ENCODE results near the gene ADNP.

ADNP gene

DNA sequence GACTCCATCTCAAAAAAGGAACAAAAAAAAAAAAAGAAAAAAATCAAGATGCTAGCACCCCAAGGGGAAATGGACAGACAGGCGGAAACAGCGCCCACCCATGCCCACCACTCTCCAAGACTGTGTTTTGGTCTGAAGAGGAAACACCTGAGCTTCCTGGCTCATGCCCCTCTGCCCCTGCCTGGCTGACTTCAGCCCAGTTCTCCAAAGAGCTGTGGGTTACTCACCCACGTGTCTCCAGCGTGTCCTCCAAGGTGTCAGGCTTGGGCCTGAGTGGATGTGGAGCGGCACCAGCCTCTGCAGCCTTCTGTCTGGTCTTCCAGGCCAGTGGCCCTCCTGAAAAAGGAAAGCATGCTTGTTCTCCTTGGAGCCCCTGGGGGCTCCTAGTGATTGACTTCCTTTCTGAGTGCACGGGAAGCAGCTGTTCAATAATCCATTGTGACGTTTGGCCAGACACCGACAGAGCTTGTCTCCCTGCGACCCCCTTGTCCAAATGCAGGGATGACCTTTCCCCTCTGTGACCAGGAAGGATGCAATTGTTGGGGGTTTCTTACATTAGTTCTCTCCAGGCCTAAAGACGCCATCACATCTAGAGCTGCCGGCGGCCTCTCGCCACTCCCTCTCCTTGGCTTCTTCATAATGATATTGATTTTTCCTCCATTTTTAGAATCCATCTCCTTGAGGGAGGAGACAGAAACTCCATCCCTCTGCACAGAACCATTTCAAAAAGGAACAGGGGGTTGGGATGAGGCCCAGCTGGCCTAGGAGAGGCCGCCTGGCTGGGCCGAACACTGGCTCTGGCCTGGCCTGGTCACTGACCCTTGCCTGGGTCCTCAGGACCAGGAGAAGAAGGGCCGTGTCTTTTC lies 58.4 kb downstream of the ADNP start:
- DNase-seq (ENCODE audit: low read depth), result no peak

GRCh38 chr20:50870561-50871161 lies 60.6 kb downstream of the ADNP start:
- DNase-seq (ENCODE audit: low read depth), result peak; percentile 61

GRCh38 chr20:50868509-50869495 lies 62.4 kb downstream of the ADNP start:
- DNase-seq (ENCODE audit: low read depth), result no peak

- DNase-seq (ENCODE audit: low read depth), result no peak
These were observed 63.4 kb downstream of the ADNP start for GRCh38 chr20:50867805-50868204.

GRCh38 chr20:50866831-50867230 lies 64.4 kb downstream of the ADNP start:
- no peak for DNase-seq (ENCODE audit: low read depth)

- no peak for DNase-seq (ENCODE audit: low read depth)
These were observed 65.1 kb downstream of the ADNP start for GRCh38 chr20:50866036-50866685.

DNA sequence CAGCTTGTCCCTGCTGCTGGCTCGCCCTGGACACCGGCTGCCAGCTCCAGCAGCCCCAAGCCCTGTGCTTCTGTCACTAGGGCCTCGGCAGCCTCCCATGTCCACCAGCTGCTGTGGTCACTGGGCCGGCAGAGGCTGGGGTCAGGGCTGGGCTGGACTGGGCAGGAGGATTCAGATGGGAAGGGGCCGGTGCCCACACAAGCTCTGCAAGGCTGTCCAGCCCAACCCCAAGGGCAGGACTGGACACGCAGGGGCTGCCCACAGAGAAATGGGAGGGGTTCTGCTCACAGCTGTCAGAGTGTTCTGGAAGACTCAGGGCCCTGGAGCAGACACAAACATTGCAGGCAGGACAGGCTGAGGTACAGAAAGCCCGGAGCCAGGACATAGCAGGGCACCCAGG lies 65.6 kb downstream of the ADNP start:
- DNase-seq (ENCODE audit: low read depth), result no peak

GRCh38 chr20:50865114-50865513 lies 66.1 kb downstream of the ADNP start:
- DNase-seq (ENCODE audit: low read depth), result no peak

DNA sequence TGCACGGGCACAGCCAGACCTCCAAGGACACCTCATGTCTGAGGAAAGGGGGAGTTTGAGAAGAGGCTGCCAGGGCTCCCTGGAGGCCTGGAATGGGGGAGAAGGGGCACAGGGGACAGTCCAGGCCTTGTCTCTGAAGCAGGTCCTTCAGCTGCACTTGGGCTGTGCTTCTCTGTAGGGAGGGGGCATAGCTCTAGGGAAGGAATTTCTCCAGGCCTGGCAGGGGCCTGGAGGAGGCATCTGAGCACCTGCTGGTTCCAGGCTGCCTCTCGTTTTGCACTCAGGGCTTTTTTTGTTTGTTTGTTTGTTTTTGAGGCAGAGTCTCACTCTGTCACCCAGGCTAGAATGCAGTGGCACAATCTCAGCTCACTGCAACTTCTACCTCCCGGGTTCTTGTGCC lies 68.7 kb downstream of the ADNP start:
- DNase-seq (ENCODE audit: low read depth), result no peak

DNA sequence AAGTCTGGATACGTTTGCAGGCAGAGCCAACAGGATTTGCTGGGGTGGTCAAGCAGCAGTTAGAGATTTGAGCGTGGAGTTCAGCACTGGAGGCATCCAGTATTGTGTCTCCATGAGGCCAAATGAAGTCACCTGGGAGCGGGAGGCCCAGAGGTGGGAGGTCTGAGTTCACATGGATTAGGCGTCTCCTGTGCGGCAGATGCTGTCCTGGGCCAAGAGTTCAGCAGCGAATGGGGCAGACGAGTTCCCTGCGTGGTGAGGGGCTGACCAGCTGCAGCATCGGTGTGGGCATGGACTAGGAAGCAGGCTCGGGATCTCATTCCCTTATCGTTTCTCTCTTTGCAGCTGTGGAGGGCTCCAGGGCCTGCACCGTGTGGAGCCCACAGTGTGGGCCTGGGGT lies 70.2 kb downstream of the ADNP start:
- no peak for DNase-seq (ENCODE audit: low read depth)

GRCh38 chr20:50859161-50859560 lies 72.1 kb downstream of the ADNP start:
- no peak for DNase-seq (ENCODE audit: low read depth)

GRCh38 chr20:50858525-50858924 lies 72.7 kb downstream of the ADNP start:
- DNase-seq (ENCODE audit: low read depth), result no peak

DNA sequence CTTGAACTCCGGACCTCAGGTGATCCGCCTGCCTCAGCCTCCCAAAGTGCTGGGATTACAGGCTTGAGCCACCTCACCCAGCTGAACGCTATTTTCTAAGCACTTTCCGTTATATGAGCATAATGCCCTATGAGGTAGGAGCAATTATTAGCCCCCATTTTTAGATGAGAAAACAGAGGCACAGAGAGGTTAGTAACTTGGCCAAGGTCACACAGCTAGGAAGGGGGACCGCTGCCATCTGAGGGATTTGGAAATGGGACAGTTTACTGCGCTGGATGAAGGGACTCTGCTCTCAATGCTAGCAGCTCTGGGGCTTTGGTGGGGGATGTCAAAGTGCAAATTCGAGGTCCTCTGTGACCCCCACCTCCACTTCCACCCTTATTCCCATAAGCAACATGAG lies 73.9 kb downstream of the ADNP start:
- no peak for DNase-seq (ENCODE audit: low read depth)

DNA sequence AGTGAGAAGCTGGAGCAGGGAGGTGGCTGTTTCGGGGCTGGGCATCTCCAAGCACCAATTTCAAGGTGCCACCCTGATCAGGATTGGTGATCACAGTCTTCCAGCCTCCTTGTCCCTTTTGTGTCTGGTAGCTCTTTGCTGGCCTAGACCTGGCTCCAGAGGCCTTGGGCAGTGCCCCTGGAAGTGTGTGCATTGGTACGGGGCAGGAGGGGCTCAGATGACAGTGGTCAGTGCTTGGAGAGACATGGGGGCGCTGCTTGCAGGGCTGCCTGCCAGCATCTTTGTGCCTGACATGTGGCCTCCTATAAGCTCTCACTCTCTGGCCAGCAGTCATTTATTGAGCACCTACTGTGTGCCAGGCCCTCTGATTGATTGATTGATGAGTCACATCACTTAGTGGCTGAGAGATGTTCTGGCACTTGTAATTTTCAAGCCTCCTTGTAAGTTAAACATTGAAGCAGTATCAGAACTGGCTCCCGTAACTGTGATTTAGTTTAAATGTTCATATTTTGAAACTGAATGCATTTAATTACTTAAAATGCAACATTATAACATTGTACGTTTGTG lies 74.7 kb downstream of the ADNP start:
- DNase-seq (ENCODE audit: low read depth), result no peak

GRCh38 chr20:50855498-50856474 lies 75.5 kb downstream of the ADNP start:
- peak; percentile 29 for DNase-seq (ENCODE audit: low read depth)

- DNase-seq (ENCODE audit: low read depth), result no peak
These were observed 76.6 kb downstream of the ADNP start for GRCh38 chr20:50854506-50855249.

- no peak for DNase-seq (ENCODE audit: low read depth)
These were observed 79.2 kb downstream of the ADNP start for GRCh38 chr20:50852085-50852484.

- no peak for DNase-seq (ENCODE audit: low read depth)
These were observed 80.4 kb downstream of the ADNP start for GRCh38 chr20:50850721-50851286.

All from EH (cell line).